Prostate gland (tissue), 2 donors: ENCODE data around the gene LCORL. TPM values are rescaled to one million over a fixed set of nuclear protein-coding genes. Genes with fewer than 3 reads are reported as not detected.

Experiments used
- DNase-seq: peaks from one replicate; pipeline ENCODE4 v3.0.0-alpha.2; 2019; ENCODE audit warnings: low spot score
- H3K27ac ChIP-seq, 2 donors: fragments of 200-600 bp; sonication (generic); 2 replicates each; pipeline ENCODE4 v1.5.1; 2017 to 2019
- H3K27me3 ChIP-seq: fragments of 200-600 bp; sonication (generic); replicated peaks from 2 replicates; pipeline ENCODE4 v1.5.1; 2019; ENCODE audit not compliant: insufficient read depth
- H3K36me3 ChIP-seq, 2 donors: fragments of 200-600 bp; sonication (generic); 1 replicate in 1 of 2; 2 replicates in 1 of 2; pipeline versions ENCODE4 v1.5.1 to v1.8.1; 2017 to 2019
- H3K4me1 ChIP-seq: fragments of 200-600 bp; sonication (generic); replicated peaks from 2 replicates; pipeline ENCODE4 v1.5.1; 2019
- H3K4me3 ChIP-seq, 2 donors: fragments of 200-600 bp; sonication (generic); 2 replicates each; pipeline ENCODE4 v1.5.1; 2017 to 2019
- H3K9me3 ChIP-seq: fragments of 200-600 bp; sonication (generic); 2 replicates; pipeline ENCODE4 v1.5.1; 2017
- POLR2A ChIP-seq: fragments of 450-650 bp; IDR thresholded peaks from one replicate; pipeline ENCODE4 v1.6.1; 2016; ENCODE audit warnings: antibody characterized with exemption, mild to moderate bottlenecking
- POLR2AphosphoS5 ChIP-seq: sonication (generic); formaldehyde crosslinking; IDR thresholded peaks from one replicate; pipeline ENCODE4 v1.6.1; 2017; ENCODE audit warnings: antibody characterized with exemption
- WGBS: methylation state at CpG from one replicate; pipeline ENCODE4 v1.1.5; 2018; 5-methylcytosine and 5-hydroxymethylcytosine counted together
- intact Hi-C: fragments of 100-400 bp; cut with DNase I; formaldehyde crosslinking; loops from one replicate; pipeline ENCODE4 v1.14.2; 2022
- total RNA-seq, 2 donors: library from RNA; depleted of rRNA; stranded (reverse); fragments of >200 nt; gene quantifications; one replicate each; pipeline ENCODE4 v1.1.0, GENCODE V29; 2016
- TF ChIP-seq, protein P1 (sequence below), 4 experiments: fragments of 200-600 bp in 2 of 4; fragments of 450-650 bp in 2 of 4; sonication (generic) in 2 of 4; IDR thresholded peaks; 1 replicate in 3 of 4; 2 replicates in 1 of 4; pipeline ENCODE4 v1.5.1; 2016 to 2019; ENCODE audit warnings: antibody characterized with exemption in 4 of 4, mild to moderate bottlenecking in 2 of 4, moderate library complexity in 2 of 4

The LCORL gene
- total RNA-seq, 2 donors from 2014 or later: 17.8 to 34.5 TPM

DNA sequence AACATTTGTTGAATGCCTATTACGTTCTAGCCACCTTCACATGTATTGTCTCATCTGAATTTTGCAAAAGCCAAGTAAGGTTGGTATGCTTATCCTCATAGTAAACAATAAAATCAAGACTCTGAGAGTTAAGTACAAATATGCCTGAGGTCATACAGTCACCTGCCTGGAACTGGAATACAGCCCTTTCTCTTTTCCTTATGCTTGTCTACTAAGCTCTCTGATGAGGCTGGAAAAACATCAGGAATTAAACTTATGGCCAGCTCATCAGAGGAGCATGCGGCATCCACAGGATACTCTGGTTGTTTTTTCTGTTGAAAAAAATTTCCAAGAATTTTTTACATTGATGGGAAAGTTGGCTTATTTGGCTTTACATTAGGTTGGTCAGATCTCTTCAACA, 175.3 kb downstream of the LCORL start:
- 88% methylated on average over 2 of the region's 2 CpGs for WGBS
- H3K27me3 ChIP-seq: no peaks in the 10 kb centered on the region
- TF ChIP-seq, protein P1, sequence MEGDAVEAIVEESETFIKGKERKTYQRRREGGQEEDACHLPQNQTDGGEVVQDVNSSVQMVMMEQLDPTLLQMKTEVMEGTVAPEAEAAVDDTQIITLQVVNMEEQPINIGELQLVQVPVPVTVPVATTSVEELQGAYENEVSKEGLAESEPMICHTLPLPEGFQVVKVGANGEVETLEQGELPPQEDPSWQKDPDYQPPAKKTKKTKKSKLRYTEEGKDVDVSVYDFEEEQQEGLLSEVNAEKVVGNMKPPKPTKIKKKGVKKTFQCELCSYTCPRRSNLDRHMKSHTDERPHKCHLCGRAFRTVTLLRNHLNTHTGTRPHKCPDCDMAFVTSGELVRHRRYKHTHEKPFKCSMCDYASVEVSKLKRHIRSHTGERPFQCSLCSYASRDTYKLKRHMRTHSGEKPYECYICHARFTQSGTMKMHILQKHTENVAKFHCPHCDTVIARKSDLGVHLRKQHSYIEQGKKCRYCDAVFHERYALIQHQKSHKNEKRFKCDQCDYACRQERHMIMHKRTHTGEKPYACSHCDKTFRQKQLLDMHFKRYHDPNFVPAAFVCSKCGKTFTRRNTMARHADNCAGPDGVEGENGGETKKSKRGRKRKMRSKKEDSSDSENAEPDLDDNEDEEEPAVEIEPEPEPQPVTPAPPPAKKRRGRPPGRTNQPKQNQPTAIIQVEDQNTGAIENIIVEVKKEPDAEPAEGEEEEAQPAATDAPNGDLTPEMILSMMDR (IDR thresholded peaks at IDR 0.05): no peak
- TF ChIP-seq POLR2AphosphoS5: no peak
- TF ChIP-seq POLR2A: no peak
- H3K36me3 ChIP-seq: no peaks in the 10 kb centered on the region
- no peaks in the 10 kb centered on the region for H3K9me3 ChIP-seq
- DNase-seq: no peak
- no peak overlapping the region for H3K4me3 ChIP-seq
- H3K27ac ChIP-seq: no peak overlapping the region
- H3K4me1 ChIP-seq: no peaks in the 10 kb centered on the region
- intact Hi-C loops: no loop called here

DNA sequence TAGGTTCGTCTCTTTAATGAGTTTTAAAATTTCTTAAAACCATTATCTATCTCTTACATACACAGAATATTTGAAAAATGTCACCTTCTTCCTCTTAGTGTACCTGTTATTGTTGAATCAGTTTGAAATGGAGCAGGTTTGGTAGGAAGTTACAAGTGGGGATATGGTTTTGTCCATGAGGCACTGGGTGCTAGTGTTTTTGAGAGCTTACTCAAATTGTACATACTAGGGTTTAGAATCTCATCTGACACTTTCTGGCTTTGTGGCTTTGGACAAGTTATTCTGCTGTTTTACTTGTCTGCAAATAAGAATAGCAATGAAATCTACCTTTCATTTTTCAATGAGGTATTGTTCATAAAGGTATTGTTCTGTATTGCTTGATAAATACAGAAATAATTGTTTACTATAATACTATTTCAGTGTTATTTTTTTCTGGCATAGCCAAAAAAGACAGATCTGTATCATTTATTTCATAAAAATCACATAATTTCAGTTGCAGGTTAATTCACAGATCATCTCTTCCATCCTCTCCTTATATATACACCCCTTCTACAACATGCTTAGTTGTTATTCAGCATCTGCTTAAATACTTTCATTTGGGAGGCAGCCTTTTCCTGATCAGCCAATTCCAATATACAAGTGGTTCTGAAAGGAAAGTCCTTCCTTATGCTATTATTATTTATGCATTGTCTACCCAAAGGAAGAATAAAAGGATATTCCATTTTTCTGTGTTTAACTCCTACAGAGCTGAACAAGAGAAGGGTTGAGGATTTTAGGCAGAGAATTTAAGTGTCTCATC, 197.5 kb downstream of the LCORL start:
- H3K27ac ChIP-seq: no peak overlapping the region
- no peak for DNase-seq
- no peaks in the 10 kb centered on the region for H3K27me3 ChIP-seq
- H3K4me3 ChIP-seq: no peak overlapping the region
- no peaks in the 10 kb centered on the region for H3K36me3 ChIP-seq
- H3K4me1 ChIP-seq: no peaks in the 10 kb centered on the region
- TF ChIP-seq POLR2AphosphoS5 (no peak), POLR2A (no peak)
- TF ChIP-seq, protein P1 (IDR thresholded peaks at IDR 0.05): no peak
- intact Hi-C loops: no loop called here
- H3K9me3 ChIP-seq: no peaks in the 10 kb centered on the region
- 84% methylated on average over 1 of the region's 1 CpG for WGBS

DNA sequence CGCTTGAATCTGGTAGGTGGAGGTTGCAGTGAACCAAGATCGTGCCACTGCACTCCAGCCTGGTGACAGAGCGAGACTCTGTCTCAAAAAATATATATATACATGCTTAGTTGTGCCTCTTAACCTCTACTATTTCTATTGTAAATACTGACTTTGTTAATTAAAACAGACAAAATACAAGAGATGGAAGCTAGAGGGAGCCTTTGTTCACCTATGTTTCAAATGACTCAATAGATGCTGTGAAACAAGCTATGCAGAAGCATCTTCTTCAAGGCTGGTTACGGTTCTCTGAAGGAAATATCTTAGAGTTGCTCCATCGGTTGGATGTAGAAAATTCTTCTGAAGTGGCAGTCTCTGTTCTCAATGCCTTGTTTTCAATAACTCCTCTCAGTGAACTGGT, 204.5 kb downstream of the LCORL start:
- no peaks in the 10 kb centered on the region for H3K27me3 ChIP-seq
- H3K4me1 ChIP-seq: no peaks in the 10 kb centered on the region
- H3K4me3 ChIP-seq: no peak overlapping the region
- H3K27ac ChIP-seq: no peak overlapping the region
- WGBS: 61% methylated on average over 5 of the region's 5 CpGs
- no peaks in the 10 kb centered on the region for H3K9me3 ChIP-seq
- intact Hi-C loops: loop anchor here (5.0 kb wide), 1 partner anchor 775 kb away; no protein-coding TSS in a partner anchor
- no peak for DNase-seq
- no peaks in the 10 kb centered on the region for H3K36me3 ChIP-seq
- TF ChIP-seq POLR2A (no peak), POLR2AphosphoS5 (no peak)
- TF ChIP-seq, protein P1 (IDR thresholded peaks at IDR 0.05): peak in 3 of 4 experiments; percentile 44 to 73 (median 67)

DNA sequence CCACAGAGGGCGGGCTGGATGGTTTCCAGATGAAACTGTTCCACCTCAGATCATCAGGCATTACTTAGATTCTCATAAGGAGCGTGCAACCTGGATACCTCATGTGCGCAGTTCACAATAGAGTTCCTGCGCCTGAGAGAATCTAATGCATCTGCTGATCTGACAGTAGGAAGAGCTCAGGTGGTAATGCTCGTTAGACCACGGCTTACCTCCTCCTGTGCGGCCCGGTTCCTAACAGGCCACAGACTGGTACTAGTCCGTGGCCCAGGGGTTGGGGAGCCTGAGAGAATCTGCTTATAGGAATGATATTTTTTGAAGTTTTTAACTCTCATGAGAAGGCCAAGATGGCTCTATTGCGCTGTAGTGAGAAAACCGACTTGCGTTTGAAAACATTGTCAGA, 205.4 kb downstream of the LCORL start:
- no peaks in the 10 kb centered on the region for H3K36me3 ChIP-seq
- 96% methylated on average over 12 of the region's 12 CpGs for WGBS
- H3K9me3 ChIP-seq: no peaks in the 10 kb centered on the region
- no peak for DNase-seq
- no peak overlapping the region for H3K27ac ChIP-seq
- no peak overlapping the region for H3K4me3 ChIP-seq
- intact Hi-C loops: loop anchor here (5.0 kb wide), 1 partner anchor 776 kb away; no protein-coding TSS in a partner anchor
- peaks cover 2% of the 10 kb centered on the region for H3K4me1 ChIP-seq
- TF ChIP-seq, protein P1 (IDR thresholded peaks at IDR 0.05): no peak
- TF ChIP-seq POLR2AphosphoS5 (no peak), POLR2A (no peak)
- H3K27me3 ChIP-seq: no peaks in the 10 kb centered on the region

DNA sequence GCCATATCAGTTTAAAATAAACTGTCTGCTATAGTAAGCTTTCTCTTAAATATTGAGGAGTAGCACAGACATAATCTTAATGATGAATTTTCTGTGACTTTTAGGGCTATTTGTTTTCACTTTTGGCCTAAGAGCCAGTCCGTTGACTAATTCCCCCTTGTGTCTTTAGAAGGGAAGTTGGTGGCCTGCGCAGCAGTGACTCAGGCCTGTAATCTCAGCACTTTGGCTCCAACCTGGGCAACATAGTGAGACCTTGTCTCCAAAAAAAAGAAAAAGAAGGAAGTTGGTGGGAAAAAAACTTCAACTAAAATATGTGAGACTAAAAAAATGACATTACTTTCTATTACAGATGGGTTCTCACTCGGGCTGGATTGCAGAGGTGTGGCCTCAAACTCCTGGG, 207.4 kb downstream of the LCORL start:
- intact Hi-C loops: loop anchor here (5.0 kb wide), 1 partner anchor 237 kb away; the partner anchor contains the start of gene LAP3
- H3K27ac ChIP-seq: no peak overlapping the region
- TF ChIP-seq, protein P1 (IDR thresholded peaks at IDR 0.05): no peak
- TF ChIP-seq POLR2AphosphoS5 (no peak), POLR2A (no peak)
- no peak overlapping the region for H3K4me3 ChIP-seq
- no peak for DNase-seq
- H3K27me3 ChIP-seq: no peaks in the 10 kb centered on the region
- WGBS: 77% methylated on average over 3 of the region's 3 CpGs
- H3K36me3 ChIP-seq: no peaks in the 10 kb centered on the region
- peaks cover 6% of the 10 kb centered on the region for H3K4me1 ChIP-seq
- H3K9me3 ChIP-seq: no peaks in the 10 kb centered on the region
